HEK293 (cell line): Measurements from ENCODE around the gene GDPD5.

Experiments
- CTCF ChIP-seq: fragments of 450-650 bp; formaldehyde crosslinking; IDR thresholded peaks from 2 replicates; pipeline ENCODE4 v1.5.1; 2016; ENCODE audit warnings: missing biosample characterization, missing genetic modification characterization
- HOXA7 ChIP-seq: sonication (generic); formaldehyde crosslinking; IDR thresholded peaks from 2 replicates; pipeline ENCODE4 v1.8.1; 2022; ENCODE audit warnings: missing genetic modification reagents, borderline replicate concordance
- ZBTB7A ChIP-seq: fragments of 450-650 bp; formaldehyde crosslinking; IDR thresholded peaks from 2 replicates; pipeline ENCODE4 v1.5.1; 2016; ENCODE audit warnings: low read depth, missing biosample characterization, missing genetic modification characterization
- ZNF311 ChIP-seq: fragments of 450-650 bp; formaldehyde crosslinking; IDR thresholded peaks from 2 replicates; pipeline ENCODE4 v1.5.1; 2017; ENCODE audit warnings: missing biosample characterization, missing genetic modification characterization, borderline replicate concordance
- TF ChIP-seq, protein P1 (sequence below): fragments of 450-650 bp; formaldehyde crosslinking; IDR thresholded peaks from 2 replicates; pipeline ENCODE4 v1.5.1; 2017; ENCODE audit warnings: missing biosample characterization, mild to moderate bottlenecking, missing genetic modification characterization, moderate library complexity

- TF ChIP-seq HOXA7 (CRISPR knock-in tag) = no peak
- no peak for TF ChIP-seq ZBTB7A (tag by site-specific recombination)
- TF ChIP-seq CTCF (tag by site-specific recombination) = no peak
- TF ChIP-seq ZNF311 (tag by site-specific recombination) = no peak
- TF ChIP-seq, protein P1, sequence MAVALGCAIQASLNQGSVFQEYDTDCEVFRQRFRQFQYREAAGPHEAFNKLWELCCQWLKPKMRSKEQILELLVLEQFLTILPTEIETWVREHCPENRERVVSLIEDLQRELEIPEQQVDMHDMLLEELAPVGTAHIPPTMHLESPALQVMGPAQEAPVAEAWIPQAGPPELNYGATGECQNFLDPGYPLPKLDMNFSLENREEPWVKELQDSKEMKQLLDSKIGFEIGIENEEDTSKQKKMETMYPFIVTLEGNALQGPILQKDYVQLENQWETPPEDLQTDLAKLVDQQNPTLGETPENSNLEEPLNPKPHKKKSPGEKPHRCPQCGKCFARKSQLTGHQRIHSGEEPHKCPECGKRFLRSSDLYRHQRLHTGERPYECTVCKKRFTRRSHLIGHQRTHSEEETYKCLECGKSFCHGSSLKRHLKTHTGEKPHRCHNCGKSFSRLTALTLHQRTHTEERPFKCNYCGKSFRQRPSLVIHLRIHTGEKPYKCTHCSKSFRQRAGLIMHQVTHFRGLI (tag by site-specific recombination) = no peak
Observed at GRCh38 chr11:75497788-75498409, 27.8 kb downstream of the GDPD5 start.
